Measurements from ENCODE around the gene CDH4. TPM values are rescaled to one million over a fixed set of nuclear protein-coding genes. Genes with fewer than 3 reads are reported as not detected.

CDH4 gene
- total and polyA plus RNA-seq, 2 of the 13 experiments (the other 11 are each of a cell fraction or from before 2014, with no cell fraction given) = not detected

DNA sequence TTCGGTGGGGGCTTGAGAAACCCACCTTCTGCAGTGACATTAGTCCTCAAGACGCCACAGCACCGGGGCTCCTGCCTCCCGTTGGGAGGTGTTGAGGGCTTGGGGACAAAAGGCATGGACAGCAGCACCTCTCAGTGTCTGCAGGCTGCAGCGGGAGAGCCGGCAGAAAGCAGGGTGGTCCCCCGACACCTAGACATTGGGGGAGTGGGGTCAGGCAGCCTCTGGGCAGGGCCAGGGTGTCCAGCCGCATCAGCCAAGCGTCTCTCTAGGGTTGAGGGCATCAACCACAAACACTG is 549.0 kb downstream of the CDH4 start (continued):
- TF ChIP-seq NAIF1 (CRISPR knock-in tag; IDR thresholded peaks at IDR 0.05; ENCODE audit: borderline replicate concordance) (no peak), RFX3 (CRISPR knock-in tag; IDR thresholded peaks at IDR 0.05) (no peak), SETDB1 (CRISPR knock-in tag; IDR thresholded peaks at IDR 0.05; ENCODE audit: borderline replicate concordance) (no peak), SAFB2 (CRISPR knock-in tag; IDR thresholded peaks at IDR 0.05; ENCODE audit: borderline replicate concordance, low read depth) (no peak)

DNA sequence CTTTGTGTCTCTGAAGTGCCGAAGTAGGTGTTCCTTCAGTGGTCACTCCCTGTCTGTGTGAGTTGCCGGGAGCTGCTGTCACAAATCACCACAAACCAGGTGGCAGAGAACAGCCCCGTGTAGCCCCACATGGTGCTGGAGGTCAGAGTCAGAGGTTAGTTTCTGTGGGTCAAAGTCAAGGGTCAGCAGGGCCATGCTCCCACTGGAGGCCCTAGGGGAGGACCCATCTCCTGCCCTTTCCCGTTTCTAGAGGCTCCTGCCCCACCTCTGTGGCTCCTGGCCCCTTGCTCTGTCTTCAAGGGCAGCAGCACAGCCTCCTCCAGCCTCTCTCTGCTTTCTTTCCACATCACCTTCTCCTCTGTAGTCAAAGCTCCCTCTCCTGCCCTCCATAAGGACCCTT is 549.4 kb downstream of the CDH4 start:
- H3K4me3 ChIP-seq (replicated peaks in 1 of 3; ENCODE audit: insufficient read depth in 1 of 3, low read depth in 2 of 3, low read length in 3 of 3) = no peak overlapping the region
- POLR2A ChIA-PET = no interaction called here
- intact Hi-C loops (cut with micrococcal nuclease; ENCODE audit: unreplicated experiment) (no loop called here), in situ Hi-C loops (cut with HindIII; ENCODE audit: extremely low pct_ligation_motif_present, low pct_unique_long_range_greater_than_20kb) (no loop called here)
- DNase-seq (ENCODE audit: low spot score) = no peak
- no peak for ATAC-seq
- no peaks in the 10 kb centered on the region for H3K4me1 ChIP-seq (ENCODE audit: insufficient read depth, low read length)
- no peak overlapping the region for H3K27ac ChIP-seq (ENCODE audit: extremely low read length, insufficient read depth, low read length)
- H3K9ac ChIP-seq (ENCODE audit: insufficient read depth, low read depth, low read length) = no peak overlapping the region
- H3K4me2 ChIP-seq (ENCODE audit: low read depth, low read length) = no peak overlapping the region
- H3K36me3 ChIP-seq (replicated peaks in 1 of 2; ENCODE audit: control insufficient read depth in 1 of 2, insufficient read depth in 2 of 2, low read length in 2 of 2) = no peaks in the 10 kb centered on the region
- FAIRE-seq = no peak
- H3K9me3 ChIP-seq (ENCODE audit: low read length) = no peaks in the 10 kb centered on the region
- CTCF ChIA-PET (ENCODE audit: low intra/inter-chr PET ratio, low total read pairs) = no interaction called here
- H4K20me1 ChIP-seq (ENCODE audit: insufficient read depth, low read length) = no peaks in the 10 kb centered on the region; the same call in 1 of the 2 replicates
- TF ChIP-seq ZNF317 (CRISPR knock-in tag; IDR thresholded peaks at IDR 0.05) (no peak), RFX5 (IDR thresholded peaks at IDR 0.05; ENCODE audit: low read depth, low read length) (no peak), ZFY (CRISPR knock-in tag; IDR thresholded peaks at IDR 0.05) (no peak), ZNF567 (CRISPR knock-in tag; IDR thresholded peaks at IDR 0.05; ENCODE audit: borderline replicate concordance) (no peak), ZNF569 (CRISPR knock-in tag; IDR thresholded peaks at IDR 0.05; ENCODE audit: borderline replicate concordance) (no peak), ZNF124 (CRISPR knock-in tag; IDR thresholded peaks at IDR 0.05) (no peak), GATAD2A (CRISPR knock-in tag; IDR thresholded peaks at IDR 0.05) (no peak), ZNF225 (CRISPR knock-in tag; IDR thresholded peaks at IDR 0.05) (no peak), KLF9 (CRISPR knock-in tag; IDR thresholded peaks at IDR 0.05; ENCODE audit: low read depth) (no peak), NPAS2 (CRISPR knock-in tag; IDR thresholded peaks at IDR 0.05; ENCODE audit: borderline replicate concordance) (no peak), STAG1 (CRISPR knock-in tag; IDR thresholded peaks at IDR 0.05) (no peak), ZNF207 (IDR thresholded peaks at IDR 0.05; ENCODE audit: borderline replicate concordance) (no peak), AGO2 (optimal IDR thresholded peaks at IDR 0.05; ENCODE audit: low read depth, low read length) (no peak)
- TF ChIP-seq, protein P1, sequence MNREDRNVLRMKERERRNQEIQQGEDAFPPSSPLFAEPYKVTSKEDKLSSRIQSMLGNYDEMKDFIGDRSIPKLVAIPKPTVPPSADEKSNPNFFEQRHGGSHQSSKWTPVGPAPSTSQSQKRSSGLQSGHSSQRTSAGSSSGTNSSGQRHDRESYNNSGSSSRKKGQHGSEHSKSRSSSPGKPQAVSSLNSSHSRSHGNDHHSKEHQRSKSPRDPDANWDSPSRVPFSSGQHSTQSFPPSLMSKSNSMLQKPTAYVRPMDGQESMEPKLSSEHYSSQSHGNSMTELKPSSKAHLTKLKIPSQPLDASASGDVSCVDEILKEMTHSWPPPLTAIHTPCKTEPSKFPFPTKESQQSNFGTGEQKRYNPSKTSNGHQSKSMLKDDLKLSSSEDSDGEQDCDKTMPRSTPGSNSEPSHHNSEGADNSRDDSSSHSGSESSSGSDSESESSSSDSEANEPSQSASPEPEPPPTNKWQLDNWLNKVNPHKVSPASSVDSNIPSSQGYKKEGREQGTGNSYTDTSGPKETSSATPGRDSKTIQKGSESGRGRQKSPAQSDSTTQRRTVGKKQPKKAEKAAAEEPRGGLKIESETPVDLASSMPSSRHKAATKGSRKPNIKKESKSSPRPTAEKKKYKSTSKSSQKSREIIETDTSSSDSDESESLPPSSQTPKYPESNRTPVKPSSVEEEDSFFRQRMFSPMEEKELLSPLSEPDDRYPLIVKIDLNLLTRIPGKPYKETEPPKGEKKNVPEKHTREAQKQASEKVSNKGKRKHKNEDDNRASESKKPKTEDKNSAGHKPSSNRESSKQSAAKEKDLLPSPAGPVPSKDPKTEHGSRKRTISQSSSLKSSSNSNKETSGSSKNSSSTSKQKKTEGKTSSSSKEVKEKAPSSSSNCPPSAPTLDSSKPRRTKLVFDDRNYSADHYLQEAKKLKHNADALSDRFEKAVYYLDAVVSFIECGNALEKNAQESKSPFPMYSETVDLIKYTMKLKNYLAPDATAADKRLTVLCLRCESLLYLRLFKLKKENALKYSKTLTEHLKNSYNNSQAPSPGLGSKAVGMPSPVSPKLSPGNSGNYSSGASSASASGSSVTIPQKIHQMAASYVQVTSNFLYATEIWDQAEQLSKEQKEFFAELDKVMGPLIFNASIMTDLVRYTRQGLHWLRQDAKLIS (CRISPR knock-in tag; IDR thresholded peaks at IDR 0.05) = no peak
- H2AFZ ChIP-seq (ENCODE audit: low read length) = no peak overlapping the region
- 0% methylated on average over 4 of the region's 4 CpGs for WGBS (ENCODE audit: low lambda C conversion rate)
- peaks cover 41 to 97% of the 10 kb centered on the region in 2 experiments for H3K27me3 ChIP-seq (ENCODE audit: control insufficient read depth in 1 of 2, insufficient read depth in 2 of 2, low read length in 2 of 2)
- no peaks in the 10 kb centered on the region for H3K79me2 ChIP-seq (ENCODE audit: insufficient read depth, low read length)
- no TSS peak for BruUV-seq (replicated peaks)

Data from HepG2 (cell line).